Muscle layer of duodenum (tissue), 2 donors: ENCODE results near the gene NAV2.

ENCODE experiments used
- H3K27ac ChIP-seq: one replicate; pipeline ENCODE4 v1.7.0; 2013; ENCODE audit warnings: mild to moderate bottlenecking, low read length
- H3K27me3 ChIP-seq: one replicate; pipeline ENCODE4 v1.7.0; 2013; ENCODE audit warnings: low read depth, mild to moderate bottlenecking, control low read depth, low read length
- H3K36me3 ChIP-seq, 2 donors: one replicate each; pipeline ENCODE4 v1.7.0; 2013; ENCODE audit warnings: low read length in 2 of 2, control low read depth in 1 of 2, mild to moderate bottlenecking in 1 of 2; ENCODE audit not compliant: insufficient read depth in 2 of 2, control insufficient read depth in 1 of 2
- H3K4me1 ChIP-seq, 2 donors: one replicate each; pipeline ENCODE4 v1.7.0; 2013; ENCODE audit warnings: low read length in 2 of 2, mild to moderate bottlenecking in 2 of 2, control low read depth in 1 of 2, moderate library complexity in 1 of 2; ENCODE audit not compliant: insufficient read depth in 2 of 2, control insufficient read depth in 1 of 2
- H3K4me3 ChIP-seq, 2 donors: one replicate each; pipeline ENCODE4 v1.7.0; 2013; ENCODE audit warnings: low read length in 2 of 2, low read depth in 1 of 2, mild to moderate bottlenecking in 1 of 2
- H3K9me3 ChIP-seq, 2 donors: one replicate each; pipeline ENCODE4 v1.7.0; 2013; ENCODE audit warnings: low read length in 2 of 2, control low read depth in 1 of 2, mild to moderate bottlenecking in 1 of 2; ENCODE audit not compliant: control insufficient read depth in 1 of 2
- donor health status: healthy.

Gene NAV2

DNA sequence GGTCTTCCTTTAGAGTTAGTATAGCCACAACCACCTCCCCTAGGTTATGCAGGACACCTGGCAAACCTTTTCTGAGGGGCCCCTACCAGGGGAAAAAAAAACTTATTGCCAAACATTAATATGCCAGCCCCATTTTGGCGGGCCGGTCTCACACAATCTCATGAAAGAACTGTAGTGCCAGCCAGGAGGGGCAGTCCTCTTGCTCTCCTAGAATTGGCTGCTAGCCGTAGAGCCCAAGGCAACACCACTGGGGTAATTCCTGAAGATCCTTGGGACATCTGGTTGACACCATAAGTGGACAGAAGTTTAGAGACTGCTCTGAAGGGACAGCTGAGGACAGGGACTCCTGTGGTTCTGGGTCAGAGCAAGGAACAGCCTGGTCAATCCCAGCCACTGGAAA lies 24.2 kb downstream of the NAV2 start:
- Histone ChIP-seq H3K36me3 (no peaks in the 10 kb centered on the region), H3K27ac (no peak overlapping the region), H3K27me3 (no peaks in the 10 kb centered on the region), H3K9me3 (no peaks in the 10 kb centered on the region), H3K4me1 (peaks cover 5 to 19% of the 10 kb centered on the region in 2 donors), H3K4me3 (no peak overlapping the region)

DNA sequence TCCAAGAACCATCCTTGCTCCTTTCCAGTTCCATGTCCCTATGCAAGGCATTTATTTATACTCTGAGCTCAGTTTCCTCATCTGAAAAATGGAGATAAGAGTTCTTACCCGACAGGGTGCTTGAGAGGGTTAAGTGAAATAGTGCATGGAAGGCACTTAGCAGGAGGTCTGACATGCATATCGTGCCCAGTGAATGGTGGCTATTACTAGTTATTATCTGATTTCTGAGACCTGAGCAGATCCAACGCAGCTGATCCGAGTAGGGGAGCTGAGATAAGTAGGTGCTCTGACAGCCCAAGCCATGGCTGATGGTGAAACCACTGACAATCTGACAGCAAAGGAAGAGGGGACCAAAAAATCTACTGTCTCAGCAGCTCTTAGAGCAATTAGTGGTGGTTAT lies 24.9 kb downstream of the NAV2 start:
- Histone ChIP-seq H3K27me3 (no peaks in the 10 kb centered on the region), H3K9me3 (no peaks in the 10 kb centered on the region), H3K4me3 (no peak overlapping the region), H3K27ac (no peak overlapping the region), H3K4me1 (peaks cover 5 to 24% of the 10 kb centered on the region in 2 donors), H3K36me3 (no peaks in the 10 kb centered on the region)

DNA sequence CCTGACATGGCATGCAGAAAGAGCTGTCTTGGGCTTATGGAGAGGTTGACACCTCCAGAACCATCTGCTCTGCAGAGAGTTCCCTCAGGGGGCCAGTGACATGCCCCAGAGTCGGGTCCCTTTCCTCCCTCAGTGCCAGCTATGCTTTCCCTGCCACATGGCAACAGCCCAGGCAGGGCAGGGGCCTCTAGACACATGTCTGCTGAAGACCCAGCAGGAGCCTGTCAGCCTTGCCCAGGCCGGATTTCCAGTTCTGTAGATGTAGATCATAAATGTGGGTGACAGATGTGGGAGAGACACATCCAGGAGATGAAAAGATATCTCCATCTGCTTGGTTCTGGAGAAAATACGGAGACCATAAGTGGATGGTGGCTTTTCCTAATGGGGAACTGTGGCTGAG lies 25.5 kb downstream of the NAV2 start:
- no peak overlapping the region for H3K27ac ChIP-seq
- H3K36me3 ChIP-seq = no peaks in the 10 kb centered on the region
- peaks cover 5 to 25% of the 10 kb centered on the region in 2 donors for H3K4me1 ChIP-seq
- no peak overlapping the region for H3K4me3 ChIP-seq
- H3K27me3 ChIP-seq = no peaks in the 10 kb centered on the region
- H3K9me3 ChIP-seq = no peaks in the 10 kb centered on the region

DNA sequence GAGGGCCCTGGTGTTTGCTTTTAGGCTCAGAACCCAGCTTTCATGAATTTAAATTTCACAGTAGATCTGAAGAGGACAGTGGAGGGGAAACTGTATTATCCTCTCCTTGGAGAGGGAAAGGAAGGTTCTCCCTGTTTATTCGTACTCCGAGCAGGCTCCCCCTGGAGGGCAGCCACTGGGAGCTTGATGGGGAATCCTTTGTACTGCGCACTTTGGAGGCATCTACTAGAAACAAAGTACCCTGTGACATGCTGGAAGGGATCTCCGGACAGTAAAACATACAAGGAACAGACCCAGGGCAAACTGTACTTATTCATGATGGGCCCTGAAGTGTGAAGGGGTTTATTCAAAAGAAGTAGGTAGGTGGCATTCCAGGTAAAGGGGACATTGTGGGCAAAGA lies 27.2 kb downstream of the NAV2 start:
- Histone ChIP-seq H3K4me3 (no peak overlapping the region), H3K27me3 (no peaks in the 10 kb centered on the region), H3K9me3 (no peaks in the 10 kb centered on the region), H3K36me3 (no peaks in the 10 kb centered on the region), H3K4me1 (peaks cover 5 to 25% of the 10 kb centered on the region in 2 donors), H3K27ac (no peak overlapping the region)

DNA sequence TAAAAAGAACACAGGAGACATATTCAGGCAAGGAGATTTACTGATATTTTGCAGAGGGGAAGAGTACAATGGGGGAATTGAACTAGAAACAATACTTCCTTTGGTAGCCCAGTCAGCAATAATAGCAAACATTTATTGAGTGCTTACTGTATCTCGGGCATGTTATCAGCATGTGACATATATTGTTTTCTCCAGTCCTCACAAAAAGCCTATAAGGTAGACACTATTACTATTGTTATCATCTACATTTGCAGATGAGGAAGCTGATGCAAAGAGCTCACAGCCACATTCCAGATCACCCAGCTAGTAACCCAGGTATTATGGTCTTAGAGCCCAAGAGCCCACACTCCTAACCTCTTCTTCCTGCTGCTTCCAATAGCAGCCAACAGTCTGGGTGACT lies 27.9 kb downstream of the NAV2 start:
- Histone ChIP-seq H3K9me3 (no peaks in the 10 kb centered on the region), H3K4me1 (peaks cover 5 to 23% of the 10 kb centered on the region in 2 donors), H3K4me3 (no peak overlapping the region), H3K27ac (no peak overlapping the region), H3K27me3 (no peaks in the 10 kb centered on the region), H3K36me3 (no peaks in the 10 kb centered on the region)

DNA sequence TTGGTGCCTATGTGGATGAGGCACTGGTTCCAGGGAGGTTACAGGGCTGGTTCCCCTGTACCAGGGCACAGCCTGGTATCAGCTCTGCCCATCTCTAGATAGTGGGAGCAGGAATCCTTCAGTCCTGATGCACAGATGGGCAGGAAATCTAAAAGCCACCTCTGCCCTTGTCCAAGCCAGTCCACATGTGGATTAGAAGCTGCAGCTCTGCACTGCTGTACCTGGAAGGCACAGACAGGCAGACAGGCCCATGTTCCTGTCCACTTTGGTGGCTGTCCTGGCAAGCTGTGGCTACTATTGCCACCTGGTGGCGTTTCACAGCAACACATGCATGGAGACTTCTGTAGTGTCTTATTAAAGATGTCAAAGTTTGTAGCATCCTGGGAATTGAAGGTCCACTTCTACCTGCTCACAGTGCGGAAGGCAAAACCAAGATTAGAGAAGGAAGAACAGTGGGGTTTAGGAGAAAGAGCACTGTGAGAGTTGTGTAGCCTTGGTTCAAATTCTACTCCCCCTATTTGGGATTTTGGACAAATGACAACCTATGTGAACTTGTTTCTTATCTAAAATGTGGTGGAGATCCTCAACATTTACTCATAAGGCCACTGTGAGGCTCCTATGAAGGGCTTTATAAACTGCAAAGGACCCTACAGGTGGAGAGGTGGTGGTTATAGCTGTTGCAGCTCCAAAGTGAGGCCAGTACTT lies 30.1 kb downstream of the NAV2 start:
- no peak overlapping the region for H3K27ac ChIP-seq
- H3K9me3 ChIP-seq = no peaks in the 10 kb centered on the region
- H3K36me3 ChIP-seq = no peaks in the 10 kb centered on the region
- H3K4me3 ChIP-seq = no peak overlapping the region
- H3K4me1 ChIP-seq = peaks cover 0 to 13% of the 10 kb centered on the region in 2 donors
- H3K27me3 ChIP-seq = no peaks in the 10 kb centered on the region

DNA sequence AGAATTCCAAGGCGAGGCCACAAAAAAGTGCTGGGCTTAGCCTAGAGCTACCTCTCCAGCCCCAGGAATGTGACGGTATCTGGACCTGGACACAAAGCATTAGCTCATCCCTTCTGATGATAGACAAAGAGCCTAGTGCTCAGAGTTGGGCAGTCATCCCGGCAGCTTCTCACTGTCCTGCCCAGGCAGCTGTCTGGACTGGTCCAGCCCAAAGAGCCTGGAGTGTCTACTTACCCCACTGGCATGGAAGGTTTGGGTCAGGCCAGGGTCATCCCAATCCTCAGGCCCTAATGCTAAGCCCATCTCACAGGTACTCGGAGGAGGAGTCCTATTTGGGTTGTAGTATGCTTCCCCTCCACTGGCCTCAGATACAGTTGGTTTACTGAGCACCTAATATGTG lies 31.0 kb downstream of the NAV2 start:
- Histone ChIP-seq H3K4me1 (peaks cover 0 to 15% of the 10 kb centered on the region in 2 donors), H3K36me3 (no peaks in the 10 kb centered on the region)

DNA sequence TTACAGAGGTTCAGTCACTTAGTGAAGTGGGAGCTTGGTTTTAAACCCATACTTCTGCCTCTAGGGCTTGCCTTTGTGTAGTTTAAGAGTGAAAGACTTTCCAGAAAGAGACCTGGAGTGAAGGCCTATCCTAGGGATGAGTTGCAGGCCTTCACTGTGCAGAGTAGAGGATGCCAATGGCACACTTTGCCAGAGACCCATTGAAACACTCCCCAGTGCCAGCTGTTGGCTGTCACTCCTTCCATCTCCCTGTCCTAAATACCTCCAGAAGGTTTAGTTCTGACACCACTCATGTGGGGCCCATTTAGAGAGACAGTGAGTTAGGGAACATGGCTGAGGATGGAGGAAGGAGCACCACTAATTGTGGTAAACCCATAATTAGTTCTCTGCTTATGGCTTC lies 31.5 kb downstream of the NAV2 start:
- Histone ChIP-seq H3K36me3 (no peaks in the 10 kb centered on the region), H3K4me1 (peaks cover 0 to 16% of the 10 kb centered on the region in 2 donors), H3K4me3 (no peak overlapping the region), H3K9me3 (no peaks in the 10 kb centered on the region), H3K27ac (no peak overlapping the region), H3K27me3 (no peaks in the 10 kb centered on the region)

More for the DNA sequence above, 31.0 kb downstream of the NAV2 start:
- Histone ChIP-seq H3K27me3 (no peaks in the 10 kb centered on the region), H3K9me3 (no peaks in the 10 kb centered on the region), H3K4me3 (no peak overlapping the region), H3K27ac (no peak overlapping the region)

DNA sequence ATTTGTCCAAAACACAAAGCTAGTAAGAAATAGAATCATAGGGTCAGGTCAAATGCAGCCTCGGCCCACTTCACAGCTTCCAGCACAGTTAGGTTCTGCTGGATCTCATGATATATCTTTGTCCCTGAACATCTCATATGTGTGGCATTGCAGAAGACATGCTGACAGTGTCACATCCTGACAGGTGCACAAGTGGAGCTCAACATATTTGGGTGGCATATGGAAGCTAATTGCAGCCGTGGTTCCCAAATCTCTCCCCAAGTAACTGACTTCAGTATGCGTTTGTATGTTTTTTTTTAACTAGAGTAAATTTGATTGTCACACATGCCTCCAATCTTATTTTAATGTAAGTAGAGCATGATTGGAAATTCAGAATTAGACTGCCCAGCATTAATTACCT lies 33.4 kb downstream of the NAV2 start:
- Histone ChIP-seq H3K4me1 (peaks cover 0 to 9% of the 10 kb centered on the region in 2 donors), H3K27ac (no peak overlapping the region), H3K36me3 (no peaks in the 10 kb centered on the region), H3K4me3 (no peak overlapping the region), H3K9me3 (no peaks in the 10 kb centered on the region), H3K27me3 (no peaks in the 10 kb centered on the region)

DNA sequence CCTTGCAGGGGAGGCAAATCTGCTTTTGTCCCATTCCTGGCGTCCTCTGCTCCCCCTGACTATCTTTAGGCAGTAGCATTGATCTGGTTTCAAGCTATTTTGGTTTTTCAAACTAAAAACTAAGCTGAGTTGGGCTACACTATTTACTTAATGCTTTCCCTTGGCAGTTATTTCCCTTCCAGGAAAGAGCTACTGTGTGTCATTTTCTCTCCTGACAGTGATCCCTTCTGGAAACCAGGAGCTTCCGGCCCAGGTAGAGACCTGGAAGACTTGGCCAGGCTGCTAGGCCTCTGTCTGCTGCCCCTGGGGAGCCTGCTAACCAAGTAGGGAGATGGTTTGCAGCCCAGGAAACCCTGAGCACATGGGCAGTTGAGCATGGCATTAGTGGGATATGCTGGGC lies 35.0 kb downstream of the NAV2 start:
- Histone ChIP-seq H3K36me3 (no peaks in the 10 kb centered on the region), H3K27me3 (no peaks in the 10 kb centered on the region), H3K27ac (no peak overlapping the region), H3K9me3 (no peaks in the 10 kb centered on the region), H3K4me3 (no peak overlapping the region), H3K4me1 (peaks cover 0 to 4% of the 10 kb centered on the region in 2 donors)

DNA sequence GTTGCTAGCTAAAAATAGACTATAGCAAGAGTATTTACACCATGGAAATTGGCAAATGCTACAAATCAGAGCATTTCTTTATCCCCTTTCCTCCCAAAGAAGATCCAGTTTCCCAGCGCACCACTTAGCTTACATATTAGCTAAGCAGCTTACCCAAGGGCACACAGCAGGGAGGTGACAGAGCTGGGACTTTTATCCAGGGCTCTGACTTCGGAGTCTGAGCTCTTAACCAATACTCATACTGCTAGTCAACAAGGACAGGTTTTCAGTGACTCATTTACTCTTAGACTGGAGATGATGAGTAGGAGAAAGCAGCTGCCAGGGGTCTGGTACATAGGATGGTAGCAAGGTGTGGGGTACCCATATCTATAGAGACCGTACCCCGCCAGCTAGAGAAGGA lies 38.4 kb downstream of the NAV2 start:
- Histone ChIP-seq H3K4me1 (peaks cover under 1 to 3% of the 10 kb centered on the region in 2 donors), H3K4me3 (no peak overlapping the region), H3K9me3 (no peaks in the 10 kb centered on the region), H3K27me3 (no peaks in the 10 kb centered on the region), H3K27ac (no peak overlapping the region), H3K36me3 (no peaks in the 10 kb centered on the region)

DNA sequence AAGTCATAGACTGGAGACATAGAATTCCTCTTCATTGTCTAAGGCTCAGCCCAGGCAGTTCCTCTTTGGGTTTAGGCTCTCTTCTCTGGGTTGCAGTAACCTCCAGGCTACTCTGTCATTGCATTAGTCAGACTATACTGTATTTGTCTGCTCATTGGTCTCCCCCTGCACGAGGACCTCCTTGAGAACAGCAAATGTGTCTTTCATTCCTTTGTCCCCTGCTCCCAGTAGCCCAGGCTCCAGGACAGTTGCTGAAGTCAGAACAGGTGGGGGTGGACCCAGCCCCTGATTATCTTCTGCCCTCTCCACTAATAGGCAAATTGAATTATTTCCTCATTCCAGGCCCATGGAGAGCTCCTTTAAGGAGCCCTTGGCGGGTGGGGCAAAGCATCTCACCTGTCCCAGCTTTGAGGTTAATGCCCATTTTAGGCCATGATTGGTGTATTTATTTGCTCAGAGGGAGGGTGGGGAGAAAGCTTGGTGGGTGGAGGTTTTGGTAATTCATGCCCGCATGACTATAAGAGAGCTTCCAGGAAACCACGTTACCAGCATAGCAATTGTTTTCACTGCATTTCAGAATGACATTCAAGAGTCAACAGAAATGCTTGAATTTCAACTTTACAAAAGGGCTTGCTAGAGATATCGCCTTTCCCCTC lies 40.9 kb downstream of the NAV2 start:
- Histone ChIP-seq H3K27me3 (no peaks in the 10 kb centered on the region), H3K4me3 (no peak overlapping the region), H3K4me1 (peaks cover 6% of the 10 kb centered on the region in 2 donors), H3K9me3 (no peaks in the 10 kb centered on the region), H3K36me3 (no peaks in the 10 kb centered on the region), H3K27ac (no peak overlapping the region)
